ENCODE measurements around the gene MDC1. TPM values are rescaled to one million over a fixed set of nuclear protein-coding genes. Genes with fewer than 3 reads are reported as not detected.

Gene MDC1
- polyA plus RNA-seq, 1 donor (not counting 4 experiments of a cell fraction or from before 2014, with no cell fraction given): 6.9 TPM

- Histone ChIP-seq H3K36me3 (ENCODE audit: control insufficient read depth in 2 of 2, extremely low read depth in 1 of 2, insufficient read depth in 2 of 2, low read length in 2 of 2) (peaks cover 14 to 18% of the 10 kb centered on the region in 2 experiments), H3K27ac (ENCODE audit: control insufficient read depth, insufficient read depth, low read length) (peak overlapping the region; percentile 81), H3K27me3 (ENCODE audit: control insufficient read depth, extremely low read depth, insufficient read depth, low read length) (no peaks in the 10 kb centered on the region), H3K9ac (ENCODE audit: control insufficient read depth, extremely low read depth, insufficient read depth, low read length) (peak overlapping the region; percentile 81), H3K79me2 (ENCODE audit: control insufficient read depth, insufficient read depth, low read length) (peaks cover 19% of the 10 kb centered on the region), H3K4me3 (ENCODE audit: control insufficient read depth in 2 of 3, extremely low read depth in 1 of 3, insufficient read depth in 2 of 3, low read depth in 1 of 3, low read length in 3 of 3) (peak overlapping the region; percentile 52 to 74 (median 71)), H3K9me3 (ENCODE audit: control insufficient read depth, low read depth, low read length) (no peaks in the 10 kb centered on the region), H3K4me2 (ENCODE audit: control insufficient read depth, extremely low read depth, insufficient read depth, low read depth, low read length) (peak overlapping the region; percentile 95), H2AFZ (ENCODE audit: control insufficient read depth, low read length) (peak overlapping the region; percentile 48), H4K20me1 (ENCODE audit: control insufficient read depth, extremely low read depth, insufficient read depth, low read length) (peaks cover 3% of the 10 kb centered on the region), H3K9me1 (ENCODE audit: control insufficient read depth, extremely low read depth, insufficient read depth, low read length) (no peaks in the 10 kb centered on the region), H3K4me1 (ENCODE audit: control insufficient read depth, extremely low read depth, insufficient read depth, low read length) (peaks cover 26% of the 10 kb centered on the region)
- FAIRE-seq: no peak
- dilution Hi-C loops (cut with MboI; ENCODE audit: extremely low pct_ligation_motif_present, low sequenced_read_pairs): no loop called here
- DNase-seq (ENCODE audit: low read depth, low spot score): no peak
- TF ChIP-seq, protein P1, sequence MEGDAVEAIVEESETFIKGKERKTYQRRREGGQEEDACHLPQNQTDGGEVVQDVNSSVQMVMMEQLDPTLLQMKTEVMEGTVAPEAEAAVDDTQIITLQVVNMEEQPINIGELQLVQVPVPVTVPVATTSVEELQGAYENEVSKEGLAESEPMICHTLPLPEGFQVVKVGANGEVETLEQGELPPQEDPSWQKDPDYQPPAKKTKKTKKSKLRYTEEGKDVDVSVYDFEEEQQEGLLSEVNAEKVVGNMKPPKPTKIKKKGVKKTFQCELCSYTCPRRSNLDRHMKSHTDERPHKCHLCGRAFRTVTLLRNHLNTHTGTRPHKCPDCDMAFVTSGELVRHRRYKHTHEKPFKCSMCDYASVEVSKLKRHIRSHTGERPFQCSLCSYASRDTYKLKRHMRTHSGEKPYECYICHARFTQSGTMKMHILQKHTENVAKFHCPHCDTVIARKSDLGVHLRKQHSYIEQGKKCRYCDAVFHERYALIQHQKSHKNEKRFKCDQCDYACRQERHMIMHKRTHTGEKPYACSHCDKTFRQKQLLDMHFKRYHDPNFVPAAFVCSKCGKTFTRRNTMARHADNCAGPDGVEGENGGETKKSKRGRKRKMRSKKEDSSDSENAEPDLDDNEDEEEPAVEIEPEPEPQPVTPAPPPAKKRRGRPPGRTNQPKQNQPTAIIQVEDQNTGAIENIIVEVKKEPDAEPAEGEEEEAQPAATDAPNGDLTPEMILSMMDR (optimal IDR thresholded peaks at IDR 0.05 in 1 of 3, IDR thresholded peaks at IDR 0.05 in 1 of 3, conservative IDR thresholded peaks at IDR 0.05 in 1 of 3; ENCODE audit: extremely low read depth in 1 of 3, insufficient read depth in 2 of 3, low read length in 3 of 3): no peak
- TF ChIP-seq EZH2 (IDR thresholded peaks at IDR 0.05; ENCODE audit: low read length): no peak
Measured at GRCh38 chr6:30716879-30717128, 277 bp downstream of the MDC1 start.

DNA sequence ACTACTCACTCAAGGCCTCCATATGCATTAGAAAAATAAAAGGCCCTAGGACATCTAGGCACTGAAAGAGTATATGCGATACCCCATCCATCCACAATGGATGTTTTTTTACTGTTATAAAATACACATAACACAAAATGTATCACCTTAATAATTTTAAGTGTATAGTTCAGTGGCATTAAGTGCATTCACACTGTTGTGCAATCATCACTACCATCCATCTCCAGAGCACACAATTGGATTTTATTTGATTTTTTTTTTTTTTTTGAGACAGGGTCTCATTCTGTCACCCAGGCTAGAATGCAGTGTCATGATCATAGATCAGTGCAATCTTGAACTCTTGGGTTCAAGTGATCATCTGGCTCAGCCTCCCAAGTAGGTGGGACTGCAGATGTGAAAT is 2.8 kb downstream of the MDC1 start:
- Histone ChIP-seq H3K4me1 (ENCODE audit: control insufficient read depth, extremely low read depth, insufficient read depth, low read length) (peaks cover 22% of the 10 kb centered on the region), H3K9me1 (ENCODE audit: control insufficient read depth, extremely low read depth, insufficient read depth, low read length) (no peaks in the 10 kb centered on the region), H3K4me2 (ENCODE audit: control insufficient read depth, extremely low read depth, insufficient read depth, low read depth, low read length) (no peak overlapping the region), H3K9ac (ENCODE audit: control insufficient read depth, extremely low read depth, insufficient read depth, low read length) (no peak overlapping the region), H4K20me1 (ENCODE audit: control insufficient read depth, extremely low read depth, insufficient read depth, low read length) (no peaks in the 10 kb centered on the region), H3K36me3 (ENCODE audit: control insufficient read depth in 2 of 2, extremely low read depth in 1 of 2, insufficient read depth in 2 of 2, low read length in 2 of 2) (peaks cover 15 to 18% of the 10 kb centered on the region in 2 experiments), H3K9me3 (ENCODE audit: control insufficient read depth, low read depth, low read length) (no peaks in the 10 kb centered on the region), H3K27ac (ENCODE audit: control insufficient read depth, insufficient read depth, low read length) (no peak overlapping the region), H3K79me2 (ENCODE audit: control insufficient read depth, insufficient read depth, low read length) (peaks cover 5% of the 10 kb centered on the region), H2AFZ (ENCODE audit: control insufficient read depth, low read length) (no peak overlapping the region), H3K4me3 (ENCODE audit: control insufficient read depth in 2 of 3, extremely low read depth in 1 of 3, insufficient read depth in 2 of 3, low read depth in 1 of 3, low read length in 3 of 3) (no peak overlapping the region), H3K27me3 (ENCODE audit: control insufficient read depth, extremely low read depth, insufficient read depth, low read length) (no peaks in the 10 kb centered on the region)
- no peak for FAIRE-seq
- dilution Hi-C loops (cut with MboI; ENCODE audit: extremely low pct_ligation_motif_present, low sequenced_read_pairs): no loop called here
- no peak for DNase-seq (ENCODE audit: low read depth, low spot score)
- TF ChIP-seq, protein P1 (optimal IDR thresholded peaks at IDR 0.05 in 1 of 3, IDR thresholded peaks at IDR 0.05 in 1 of 3, conservative IDR thresholded peaks at IDR 0.05 in 1 of 3; ENCODE audit: extremely low read depth in 1 of 3, insufficient read depth in 2 of 3, low read length in 3 of 3): no peak
- no peak for TF ChIP-seq EZH2 (IDR thresholded peaks at IDR 0.05; ENCODE audit: low read length)

Data from keratinocyte (primary cell).